ENCODE data around the gene UBE2D3.
"Not testable (repeated sequence)": the region's sequence is repeated elsewhere in the genome, so short reads cannot be mapped to it uniquely, and the experiment has no call there.

UBE2D3 gene

GRCh38 chr4:102828497-102828808 lies 1.1 kb upstream of the UBE2D3 start:
- DNase-seq: no peak

- DNase-seq: peak; percentile 99
These were observed 534 bp upstream of the UBE2D3 start for GRCh38 chr4:102827674-102828496.

GRCh38 chr4:102826105-102826889 lies 1.1 kb downstream of the UBE2D3 start:
- no peak for DNase-seq

GRCh38 chr4:102825261-102826091 lies 1.9 kb downstream of the UBE2D3 start:
- peak; percentile 63 for DNase-seq

- DNase-seq: no peak
These were observed 3.0 kb downstream of the UBE2D3 start for GRCh38 chr4:102824398-102824797.

- no peak for DNase-seq
These were observed 3.5 kb downstream of the UBE2D3 start for GRCh38 chr4:102823897-102824296.

- DNase-seq: no peak
These were observed 3.9 kb downstream of the UBE2D3 start for GRCh38 chr4:102823464-102823863.

GRCh38 chr4:102819588-102820365 lies 7.6 kb downstream of the UBE2D3 start:
- DNase-seq: peak; percentile 44

GRCh38 chr4:102819100-102819499 lies 8.3 kb downstream of the UBE2D3 start:
- not testable (repeated sequence) for DNase-seq

- DNase-seq: no peak
These were observed 9.6 kb downstream of the UBE2D3 start for GRCh38 chr4:102817613-102818268.

- DNase-seq: no peak
These were observed 10.2 kb downstream of the UBE2D3 start for GRCh38 chr4:102817021-102817605.

- DNase-seq: no peak
These were observed 11.4 kb downstream of the UBE2D3 start for GRCh38 chr4:102815981-102816380.

GRCh38 chr4:102809691-102810090 lies 17.7 kb downstream of the UBE2D3 start:
- DNase-seq: no peak

- DNase-seq: no peak
These were observed 18.2 kb downstream of the UBE2D3 start for GRCh38 chr4:102809190-102809589.

GRCh38 chr4:102808009-102808408 lies 19.3 kb downstream of the UBE2D3 start:
- DNase-seq: no peak

- DNase-seq: no peak
These were observed 20.0 kb downstream of the UBE2D3 start for GRCh38 chr4:102807345-102807744.

GRCh38 chr4:102799816-102800215 lies 27.5 kb downstream of the UBE2D3 start:
- DNase-seq: no peak

GRCh38 chr4:102794999-102795398 lies 32.4 kb downstream of the UBE2D3 start:
- DNase-seq: no peak

- DNase-seq: no peak
These were observed 34.9 kb downstream of the UBE2D3 start for GRCh38 chr4:102792361-102792936.

- DNase-seq: no peak
These were observed 36.0 kb downstream of the UBE2D3 start for GRCh38 chr4:102791318-102791835.

GRCh38 chr4:102789317-102789717 lies 38.0 kb downstream of the UBE2D3 start:
- peak; percentile 31 for DNase-seq

All from activated CD4-positive, alpha-beta T cell treated with anti-CD3 and anti-CD28 coated beads, Interleukin-2, Interleukin-6, amounts not matched to agents 100 ng/mL and 50 ng/mL, durations not matched to agents 16 hours and 8 hours (primary cell).